Esophagus mucosa (tissue), 1 donor: Measurements from ENCODE around the gene MYO1F. TPM values are rescaled to one million over a fixed set of nuclear protein-coding genes. Genes with fewer than 3 reads are reported as not detected.
A peak's percentile ranks its signal among the peaks of the same experiment; 100 is the strongest.
"Not testable (repeated sequence)": the region's sequence is repeated elsewhere in the genome, so short reads cannot be mapped to it uniquely, and the experiment has no call there.

Source experiments
- ATAC-seq: fragments of 200-7000 bp; cut with Tn5 transposase; one replicate; pipeline ENCODE4 v1.9.1; 2020
- total RNA-seq: library from RNA; stranded (reverse); gene quantifications from one replicate; pipeline ENCODE4 v1.2.4, GENCODE V29; 2023
- donor health status: DM: yes; HTN: yes; CAD: no.

Gene MYO1F
- total RNA-seq, 1 donor from 2014 or later = 3.8 TPM

GRCh38 chr19:8561075-8561764, 16.0 kb downstream of the MYO1F start:
- no peak for ATAC-seq

DNA sequence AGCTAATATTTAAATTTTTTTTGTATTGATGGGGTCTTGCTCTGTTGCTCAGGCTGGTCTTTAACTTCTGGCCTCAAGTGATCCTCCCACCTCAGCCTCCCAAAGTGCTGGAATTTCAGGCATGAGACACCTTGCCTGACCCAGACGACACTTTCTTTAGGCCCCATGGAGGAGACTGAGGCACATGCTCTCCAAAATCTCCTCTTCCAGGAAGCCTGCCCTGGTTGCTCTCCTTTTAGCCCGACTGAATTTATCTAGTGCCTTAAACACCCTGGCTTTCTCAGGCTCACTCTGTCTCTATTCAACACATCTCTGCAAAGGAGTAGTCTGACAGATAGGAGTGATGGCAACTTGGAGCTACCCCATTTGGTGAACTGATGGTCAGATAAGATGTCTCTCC, 18.9 kb downstream of the MYO1F start:
- no peak for ATAC-seq

DNA sequence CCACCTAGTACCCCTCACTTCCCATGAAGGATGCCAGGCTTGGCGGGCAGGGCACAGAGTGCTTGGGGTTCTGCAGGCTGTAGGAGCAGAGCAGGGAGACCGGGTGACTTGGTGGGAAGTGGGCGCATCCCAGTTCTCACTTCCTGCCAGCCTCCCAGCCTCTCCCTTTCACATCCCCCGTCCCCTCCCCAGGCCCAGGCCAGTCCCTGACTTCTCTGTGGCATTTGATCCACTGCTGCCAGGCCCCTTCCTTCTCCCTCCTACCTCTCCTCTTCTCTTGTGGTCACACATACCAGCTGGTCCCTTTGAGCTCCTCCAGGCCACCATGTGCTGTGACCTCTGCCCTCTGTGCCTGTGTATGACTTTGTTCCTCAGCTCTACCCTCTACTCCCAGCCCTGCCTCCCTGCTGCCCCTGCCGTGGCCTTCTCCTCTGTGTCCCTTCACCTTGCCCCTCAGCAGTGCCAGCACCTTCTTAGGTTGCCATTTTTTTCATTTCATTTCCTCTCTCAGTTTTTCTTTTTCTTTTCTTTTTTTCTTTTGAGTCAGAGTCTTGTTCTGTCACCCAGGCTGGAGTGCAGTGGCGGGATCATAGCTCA, 19.5 kb downstream of the MYO1F start:
- ATAC-seq = no peak

- ATAC-seq = not testable (repeated sequence)
Observed at GRCh38 chr19:8553729-8554128, 23.5 kb downstream of the MYO1F start.

- ATAC-seq = no peak
Observed at GRCh38 chr19:8552810-8553209, 24.4 kb downstream of the MYO1F start.

GRCh38 chr19:8550070-8550469, 27.2 kb downstream of the MYO1F start:
- no peak for ATAC-seq

- ATAC-seq = no peak
Observed at GRCh38 chr19:8545743-8546142, 31.5 kb downstream of the MYO1F start.

DNA sequence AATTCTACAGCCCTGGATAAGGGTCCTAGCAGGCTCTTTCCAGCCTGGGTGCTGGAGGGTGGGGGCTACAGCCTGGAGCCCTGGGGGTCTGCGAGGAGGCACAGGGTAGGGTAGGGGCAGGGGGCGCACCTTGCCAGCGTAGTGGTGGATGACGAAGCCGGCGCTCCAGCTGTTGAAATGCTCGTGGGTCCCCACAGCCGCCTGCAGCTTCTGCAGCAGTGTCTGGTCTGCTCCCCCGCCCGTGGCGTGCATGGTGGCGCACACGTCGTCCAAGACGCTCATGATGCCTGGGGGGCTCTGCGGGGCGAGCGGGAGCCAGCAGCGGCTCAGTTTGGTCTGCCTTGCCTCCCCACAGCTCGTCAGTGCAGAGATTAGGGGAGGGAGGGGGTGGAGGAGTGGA, 33.1 kb downstream of the MYO1F start:
- ATAC-seq = peak; percentile 19

DNA sequence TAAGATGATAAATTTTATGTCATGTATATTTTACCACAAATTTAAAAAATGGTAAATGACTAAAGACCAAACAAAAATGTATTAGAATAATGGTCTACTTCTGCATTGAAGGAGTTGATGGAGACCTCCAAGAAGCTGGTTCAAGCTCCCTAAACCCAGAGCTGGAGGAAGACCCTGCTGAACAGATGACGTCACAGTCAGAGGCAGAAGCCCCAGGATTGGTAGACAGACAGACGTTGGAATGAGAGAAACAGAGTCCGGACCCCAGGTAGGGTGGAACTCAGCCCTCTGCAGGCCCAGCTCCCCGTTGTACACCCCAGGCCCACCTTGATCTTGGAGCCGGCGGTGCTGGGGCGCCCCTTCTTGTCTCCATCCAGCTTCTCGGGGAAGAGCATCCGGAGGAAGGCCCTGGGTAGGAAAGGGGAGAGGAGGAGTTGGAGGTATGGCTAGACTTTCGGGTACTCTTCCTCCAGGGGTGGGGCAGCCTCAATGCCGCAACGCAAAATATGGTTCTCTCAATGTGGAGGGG, 37.6 kb downstream of the MYO1F start:
- peak; percentile 8 for ATAC-seq

DNA sequence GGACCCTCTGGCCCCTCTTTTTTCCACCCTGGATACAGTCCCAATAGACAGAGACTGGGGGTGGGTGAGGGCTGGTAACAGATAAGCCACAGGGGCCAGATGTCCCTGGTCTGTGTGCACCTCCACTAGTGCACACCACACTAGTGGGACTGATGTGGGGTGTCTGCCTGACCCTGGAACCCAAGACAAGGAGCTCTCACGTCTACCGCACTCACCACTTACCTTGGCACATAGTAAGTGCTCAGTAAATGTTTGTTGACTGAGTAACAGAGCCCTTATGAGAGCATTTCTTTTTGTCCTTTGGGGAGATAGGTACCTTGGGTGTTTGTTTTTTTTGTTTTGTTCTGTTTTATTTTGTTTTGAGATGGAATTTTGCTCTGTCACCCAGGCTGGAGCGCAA, 40.1 kb downstream of the MYO1F start:
- no peak for ATAC-seq

DNA sequence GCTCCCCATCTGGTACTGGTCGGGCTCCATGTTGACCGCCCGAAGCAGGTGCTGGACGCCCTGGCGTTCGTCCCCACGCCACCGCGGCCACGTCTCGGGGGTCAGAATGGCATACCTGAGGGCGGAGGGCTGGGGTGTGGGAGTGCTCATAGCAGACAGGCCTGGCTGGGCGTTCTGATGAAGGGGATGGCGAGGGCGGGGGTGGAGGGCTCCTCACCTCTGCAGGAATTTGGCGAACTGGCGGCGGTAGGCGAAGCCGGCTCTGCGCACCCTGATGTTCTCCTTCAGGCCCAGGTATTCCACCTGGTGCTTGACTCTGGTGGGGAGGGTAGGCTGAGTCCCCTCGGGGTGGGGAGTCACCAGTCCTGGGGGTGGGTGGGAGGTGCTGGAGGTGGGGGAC, 41.0 kb downstream of the MYO1F start:
- no peak for ATAC-seq

DNA sequence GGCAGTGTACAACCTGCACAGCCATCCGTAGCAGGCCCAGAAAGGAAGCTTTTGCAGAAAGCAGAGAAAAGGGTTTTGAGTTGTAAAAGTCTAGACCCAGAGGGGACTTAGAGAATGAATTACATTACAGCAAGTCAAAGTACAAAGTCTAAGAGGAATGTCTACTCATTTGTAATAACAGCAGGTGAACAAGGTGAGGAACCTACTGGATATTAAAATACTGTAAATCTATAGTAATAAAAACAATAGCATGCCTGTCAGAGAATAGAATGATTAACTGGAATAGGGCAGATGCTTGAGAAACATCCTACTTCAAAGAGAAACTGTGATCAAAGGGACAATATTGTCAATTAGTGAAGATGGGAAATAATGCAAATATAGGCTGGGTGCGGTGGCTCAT, 45.0 kb downstream of the MYO1F start:
- ATAC-seq = no peak

DNA sequence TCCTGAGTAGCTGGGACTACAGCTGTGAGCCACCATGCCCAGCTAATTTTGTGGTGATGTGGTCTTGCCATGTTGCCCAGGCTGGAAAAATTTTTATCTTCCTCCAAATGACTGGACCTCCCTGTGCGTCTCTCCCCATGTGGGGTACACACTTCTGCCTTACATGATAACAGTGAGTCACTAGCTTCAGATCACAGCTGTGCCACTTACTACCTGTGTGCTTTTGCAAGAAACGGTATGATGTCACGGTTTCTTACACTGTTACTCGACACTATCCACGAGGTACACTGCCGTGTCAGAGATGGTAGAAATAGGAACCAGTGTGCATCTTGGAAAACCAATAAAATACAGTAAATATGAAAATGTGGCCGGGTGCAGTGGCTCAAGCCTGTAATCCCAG, 45.8 kb downstream of the MYO1F start:
- no peak for ATAC-seq

GRCh38 chr19:8530061-8530679, 47.1 kb downstream of the MYO1F start:
- no peak for ATAC-seq

- no peak for ATAC-seq
Observed at GRCh38 chr19:8529369-8530006, 47.8 kb downstream of the MYO1F start.

GRCh38 chr19:8528500-8528899, 48.7 kb downstream of the MYO1F start:
- peak; percentile 17 for ATAC-seq

GRCh38 chr19:8526345-8527091, 50.7 kb downstream of the MYO1F start:
- peak; percentile 65 for ATAC-seq

DNA sequence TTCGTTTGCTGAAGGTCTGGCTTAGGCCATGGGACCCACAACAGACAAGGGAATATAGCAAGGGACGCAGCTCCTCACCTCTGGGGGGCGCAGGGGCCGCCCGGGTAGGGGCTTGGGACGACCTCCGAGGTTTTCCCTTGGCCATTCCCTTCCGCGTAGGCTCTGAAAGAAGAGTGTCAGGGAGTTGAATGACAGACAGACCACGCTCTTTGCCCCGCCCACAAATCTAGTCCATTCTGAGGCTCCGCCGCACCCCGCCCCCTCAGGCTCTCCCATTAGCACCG, 51.9 kb downstream of the MYO1F start:
- ATAC-seq = no peak

GRCh38 chr19:8519388-8519787, 57.9 kb downstream of the MYO1F start:
- ATAC-seq = no peak

DNA sequence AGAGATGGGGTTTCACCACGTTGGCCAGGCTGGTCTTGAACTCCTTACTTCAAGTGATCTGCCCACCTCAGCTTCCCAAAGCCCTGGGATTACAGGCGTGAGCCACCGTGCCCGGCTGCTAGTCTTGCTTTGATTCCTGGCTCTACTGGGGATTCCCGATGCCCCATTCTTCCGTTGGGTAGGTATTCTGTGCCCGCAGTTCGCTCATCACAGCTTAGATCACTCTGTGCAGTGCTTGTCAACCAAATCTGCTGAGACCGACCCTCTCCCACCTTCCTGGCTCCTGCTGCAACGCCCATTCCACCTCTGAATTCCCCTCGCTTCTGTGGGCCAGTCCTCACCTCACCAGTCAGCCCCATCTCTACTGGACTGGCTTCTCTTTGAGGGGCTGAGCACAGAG, 58.7 kb downstream of the MYO1F start:
- no peak for ATAC-seq

GRCh38 chr19:8517551-8518442, 59.4 kb downstream of the MYO1F start:
- ATAC-seq = no peak

GRCh38 chr19:8515317-8515716, 61.9 kb downstream of the MYO1F start:
- ATAC-seq = no peak
